ENCODE measurements around the gene NAV2. TPM values are rescaled to one million over a fixed set of nuclear protein-coding genes. Genes with fewer than 3 reads are reported as not detected.
A peak's percentile ranks its signal among the peaks of the same experiment; 100 is the strongest.

The NAV2 gene
- total RNA-seq, 2 donors from 2014 or later: 0.37 to 0.58 TPM

DNA sequence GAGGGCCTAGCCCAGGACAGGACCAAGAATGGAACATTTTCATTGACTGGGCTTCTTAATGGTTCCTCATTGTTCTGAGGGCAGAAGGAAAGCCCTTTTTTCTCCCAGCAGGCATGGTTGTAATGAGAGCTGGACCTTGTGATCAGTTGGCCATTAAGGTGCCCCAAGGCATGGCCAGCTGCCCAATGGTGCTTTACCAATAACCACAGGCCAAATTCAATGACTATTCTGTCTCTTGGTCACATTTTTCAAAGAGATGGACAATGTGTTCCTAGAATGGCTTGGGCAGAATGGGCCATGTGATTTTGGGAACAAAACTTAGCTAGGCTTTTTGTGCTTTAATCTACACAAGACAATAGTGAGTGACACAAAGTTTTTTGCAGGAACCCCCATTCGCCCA, 7.3 kb downstream of the NAV2 start:
- Mint-ChIP-seq H3K4me1 (peaks cover 20% of the 10 kb centered on the region), H3K9me3 (no peaks in the 10 kb centered on the region), H3K27ac (no peak overlapping the region), H3K36me3 (ENCODE audit: low read depth) (no peaks in the 10 kb centered on the region), H3K4me3 (no peak overlapping the region), H3K27me3 (peaks cover 7% of the 10 kb centered on the region)
- no peak for ATAC-seq (replicated peaks)

DNA sequence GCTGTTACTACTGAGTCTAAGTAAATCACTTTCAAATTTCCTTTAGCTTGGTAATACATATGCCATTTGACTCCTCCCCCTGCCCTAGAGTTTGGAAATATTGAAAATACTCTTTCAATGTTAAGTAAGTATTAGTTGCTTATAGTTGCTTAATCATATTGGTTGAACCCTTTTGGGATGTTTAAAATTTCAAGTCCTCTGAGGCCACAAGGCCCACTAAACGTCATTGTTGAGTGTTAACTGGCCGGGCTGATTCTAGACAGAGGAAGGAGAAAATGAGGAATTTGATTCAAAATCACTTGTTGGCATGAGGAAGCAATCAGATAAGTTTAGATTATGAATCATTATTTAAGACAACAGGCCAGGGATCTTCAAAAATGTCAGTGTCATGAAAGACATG, 8.5 kb downstream of the NAV2 start:
- Mint-ChIP-seq H3K4me1 (peaks cover 20% of the 10 kb centered on the region), H3K9me3 (no peaks in the 10 kb centered on the region), H3K4me3 (no peak overlapping the region), H3K27me3 (no peaks in the 10 kb centered on the region), H3K36me3 (ENCODE audit: low read depth) (no peaks in the 10 kb centered on the region), H3K27ac (no peak overlapping the region)
- ATAC-seq (replicated peaks): no peak

DNA sequence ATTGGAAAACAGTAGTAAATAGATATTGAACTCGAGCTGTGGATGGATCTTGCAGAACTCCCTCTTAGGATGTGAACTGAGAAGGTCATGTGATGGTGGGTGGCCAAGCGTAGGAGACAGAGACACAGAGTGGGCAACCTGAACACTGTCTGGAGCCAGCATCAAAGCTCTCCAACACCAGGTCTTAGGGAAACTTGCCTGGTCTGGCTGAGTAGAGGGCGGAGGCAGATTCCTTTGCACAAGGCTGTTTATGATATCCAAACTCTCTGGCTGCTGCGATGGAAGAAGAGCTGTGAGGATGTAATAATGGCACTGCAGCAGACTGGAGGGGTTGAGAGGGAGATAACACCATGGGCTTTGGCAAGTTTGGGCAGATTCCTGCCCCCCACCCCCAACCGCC, 10.1 kb downstream of the NAV2 start:
- H3K27me3 Mint-ChIP-seq: no peaks in the 10 kb centered on the region
- H3K36me3 Mint-ChIP-seq (ENCODE audit: low read depth): no peaks in the 10 kb centered on the region
- no peak overlapping the region for H3K27ac Mint-ChIP-seq
- ATAC-seq (replicated peaks): no peak
- H3K4me3 Mint-ChIP-seq: no peak overlapping the region
- H3K4me1 Mint-ChIP-seq: peaks cover 20% of the 10 kb centered on the region
- no peaks in the 10 kb centered on the region for H3K9me3 Mint-ChIP-seq

GRCh38 chr11:19723572-19724342, 11.1 kb downstream of the NAV2 start:
- Mint-ChIP-seq H3K4me1 (peaks cover 20% of the 10 kb centered on the region), H3K9me3 (no peaks in the 10 kb centered on the region), H3K36me3 (ENCODE audit: low read depth) (no peaks in the 10 kb centered on the region), H3K4me3 (peak overlapping the region; percentile 62), H3K27ac (peak overlapping the region; percentile 80), H3K27me3 (no peaks in the 10 kb centered on the region)
- ATAC-seq (replicated peaks): peak; percentile 96

DNA sequence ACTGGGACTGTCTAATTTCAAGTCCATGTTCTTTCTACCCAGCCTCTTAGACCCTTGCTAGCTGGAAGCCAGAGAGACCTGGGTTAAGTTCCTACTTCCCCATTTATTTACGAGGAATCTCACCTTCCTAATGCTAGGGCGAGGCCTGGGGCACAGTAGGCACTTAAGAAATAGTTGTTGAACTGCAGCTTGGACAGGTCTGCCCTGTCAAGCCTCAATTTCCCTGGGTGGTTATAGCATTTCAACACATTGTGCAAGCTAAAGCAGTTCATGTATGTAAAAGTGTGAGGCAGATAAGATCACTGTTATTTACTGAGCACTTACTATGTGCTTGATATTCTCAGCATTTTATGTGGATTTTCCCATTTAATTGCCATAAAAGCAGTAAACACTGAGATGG, 12.1 kb downstream of the NAV2 start:
- ATAC-seq (replicated peaks): no peak
- Mint-ChIP-seq H3K36me3 (ENCODE audit: low read depth) (no peaks in the 10 kb centered on the region), H3K9me3 (no peaks in the 10 kb centered on the region), H3K27me3 (no peaks in the 10 kb centered on the region), H3K4me3 (no peak overlapping the region), H3K27ac (no peak overlapping the region), H3K4me1 (peaks cover 20% of the 10 kb centered on the region)

DNA sequence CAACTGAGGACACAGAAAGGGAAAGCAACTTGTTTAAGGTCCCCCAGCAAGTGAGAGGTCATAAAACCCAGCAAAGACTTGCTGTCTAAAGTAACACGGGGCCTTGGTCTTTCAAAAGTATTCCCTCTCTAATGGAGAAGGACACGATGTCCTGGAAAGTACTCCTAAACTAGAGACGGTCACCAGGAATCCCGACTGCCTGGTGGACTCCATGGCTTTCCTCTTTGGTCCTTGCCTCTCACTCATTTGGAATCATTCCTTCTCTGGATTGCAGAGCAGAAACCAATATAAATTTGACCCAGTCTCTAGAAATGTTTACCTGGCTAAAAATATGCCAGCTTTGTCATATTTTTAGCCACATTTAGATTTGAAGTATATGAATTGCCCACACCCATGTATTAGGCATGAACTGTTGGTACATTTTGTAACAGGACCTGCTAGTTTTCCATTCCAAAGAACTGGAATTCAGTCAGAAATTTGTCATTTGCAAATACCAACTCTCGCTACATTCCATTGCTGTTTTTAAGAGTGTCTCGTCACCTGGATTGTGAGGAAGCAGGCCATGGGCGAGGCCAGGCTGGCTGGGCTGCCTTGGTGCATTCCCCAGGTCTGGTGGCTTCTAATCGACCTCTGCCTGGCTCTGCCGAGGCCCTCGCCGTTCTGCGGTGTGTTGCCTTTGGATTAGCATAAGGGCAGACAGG, 12.9 kb downstream of the NAV2 start:
- H3K27ac Mint-ChIP-seq: no peak overlapping the region
- no peaks in the 10 kb centered on the region for H3K27me3 Mint-ChIP-seq
- no peak for ATAC-seq (replicated peaks)
- no peaks in the 10 kb centered on the region for H3K9me3 Mint-ChIP-seq
- H3K4me1 Mint-ChIP-seq: peaks cover 20% of the 10 kb centered on the region
- no peaks in the 10 kb centered on the region for H3K36me3 Mint-ChIP-seq (ENCODE audit: low read depth)
- H3K4me3 Mint-ChIP-seq: no peak overlapping the region

GRCh38 chr11:19727246-19727645, 14.6 kb downstream of the NAV2 start:
- Mint-ChIP-seq H3K4me1 (peaks cover 19% of the 10 kb centered on the region), H3K27me3 (no peaks in the 10 kb centered on the region), H3K9me3 (no peaks in the 10 kb centered on the region), H3K4me3 (no peak overlapping the region), H3K36me3 (ENCODE audit: low read depth) (no peaks in the 10 kb centered on the region), H3K27ac (no peak overlapping the region)
- no peak for ATAC-seq (replicated peaks)

DNA sequence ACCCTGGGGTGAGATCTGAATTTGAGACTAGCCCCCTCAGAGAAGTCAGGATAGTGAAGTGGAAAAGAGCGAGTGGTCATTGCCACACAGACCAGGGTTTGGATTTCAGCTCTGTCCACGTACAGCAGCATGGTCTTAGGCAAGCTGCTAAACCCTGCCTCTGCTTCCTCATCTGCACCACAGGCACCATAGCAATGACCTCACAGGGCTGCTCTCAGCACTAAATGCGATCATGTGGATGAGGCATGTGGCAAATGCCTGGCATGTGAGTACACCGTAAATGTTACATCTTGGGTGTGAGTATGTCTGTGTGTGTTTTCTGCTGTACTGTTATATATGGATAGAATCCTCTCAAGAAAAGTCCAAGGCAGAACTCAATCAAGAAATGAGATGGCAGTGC, 15.8 kb downstream of the NAV2 start:
- Mint-ChIP-seq H3K27me3 (no peaks in the 10 kb centered on the region), H3K4me3 (no peak overlapping the region), H3K4me1 (peaks cover 9% of the 10 kb centered on the region), H3K9me3 (no peaks in the 10 kb centered on the region), H3K36me3 (ENCODE audit: low read depth) (no peaks in the 10 kb centered on the region), H3K27ac (no peak overlapping the region)
- no peak for ATAC-seq (replicated peaks)

- H3K36me3 Mint-ChIP-seq (ENCODE audit: low read depth): no peaks in the 10 kb centered on the region
- H3K27ac Mint-ChIP-seq: no peak overlapping the region
- ATAC-seq (replicated peaks): no peak
- H3K27me3 Mint-ChIP-seq: no peaks in the 10 kb centered on the region
- H3K4me1 Mint-ChIP-seq: peaks cover 2% of the 10 kb centered on the region
- no peak overlapping the region for H3K4me3 Mint-ChIP-seq
- no peaks in the 10 kb centered on the region for H3K9me3 Mint-ChIP-seq
These were observed 16.5 kb downstream of the NAV2 start for GRCh38 chr11:19729141-19729540.

DNA sequence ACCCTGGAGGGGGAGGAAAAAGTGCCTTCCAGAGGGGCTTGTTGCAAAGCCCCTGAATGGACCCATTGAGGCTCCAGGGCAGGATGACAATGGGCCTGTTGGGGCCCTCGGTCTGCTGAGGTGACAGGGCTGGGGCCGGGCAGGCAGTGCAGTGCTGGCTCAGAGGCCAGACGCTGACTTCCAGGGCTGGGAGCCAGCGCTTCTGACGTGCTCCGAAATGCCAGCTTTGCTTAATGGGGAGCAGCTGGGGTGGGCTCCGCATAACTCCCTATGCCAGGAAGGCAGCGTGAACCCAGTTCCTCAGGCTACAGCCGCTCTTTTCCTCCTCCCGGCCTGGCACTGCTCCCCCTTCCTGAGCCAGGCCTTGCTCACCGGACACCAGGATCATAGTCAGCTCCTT, 17.7 kb downstream of the NAV2 start:
- H3K27ac Mint-ChIP-seq: no peak overlapping the region
- no peak for ATAC-seq (replicated peaks)
- no peaks in the 10 kb centered on the region for H3K4me1 Mint-ChIP-seq
- H3K36me3 Mint-ChIP-seq (ENCODE audit: low read depth): no peaks in the 10 kb centered on the region
- H3K9me3 Mint-ChIP-seq: no peaks in the 10 kb centered on the region
- H3K27me3 Mint-ChIP-seq: no peaks in the 10 kb centered on the region
- no peak overlapping the region for H3K4me3 Mint-ChIP-seq

DNA sequence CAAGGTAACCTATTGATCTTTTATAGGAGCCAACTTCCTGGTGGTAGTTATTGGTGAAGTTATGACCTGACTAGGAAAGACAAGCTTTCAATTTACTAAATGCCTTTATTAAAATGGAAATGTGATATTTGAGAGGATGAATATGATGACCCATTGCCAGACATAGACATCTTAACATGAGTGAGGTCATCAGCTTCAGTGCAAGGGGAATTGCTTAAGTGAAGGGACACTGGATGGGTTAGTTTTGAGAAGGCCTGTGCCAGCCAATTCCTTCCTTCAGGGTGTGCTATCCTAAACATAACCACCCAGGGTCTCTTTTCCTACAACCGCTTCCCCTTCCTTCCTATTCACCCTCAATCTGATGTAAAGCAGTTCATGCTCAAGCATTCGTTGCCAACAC, 21.5 kb downstream of the NAV2 start:
- H3K4me3 Mint-ChIP-seq: no peak overlapping the region
- no peaks in the 10 kb centered on the region for H3K9me3 Mint-ChIP-seq
- no peak overlapping the region for H3K27ac Mint-ChIP-seq
- H3K36me3 Mint-ChIP-seq (ENCODE audit: low read depth): no peaks in the 10 kb centered on the region
- no peaks in the 10 kb centered on the region for H3K4me1 Mint-ChIP-seq
- no peak for ATAC-seq (replicated peaks)
- no peaks in the 10 kb centered on the region for H3K27me3 Mint-ChIP-seq

DNA sequence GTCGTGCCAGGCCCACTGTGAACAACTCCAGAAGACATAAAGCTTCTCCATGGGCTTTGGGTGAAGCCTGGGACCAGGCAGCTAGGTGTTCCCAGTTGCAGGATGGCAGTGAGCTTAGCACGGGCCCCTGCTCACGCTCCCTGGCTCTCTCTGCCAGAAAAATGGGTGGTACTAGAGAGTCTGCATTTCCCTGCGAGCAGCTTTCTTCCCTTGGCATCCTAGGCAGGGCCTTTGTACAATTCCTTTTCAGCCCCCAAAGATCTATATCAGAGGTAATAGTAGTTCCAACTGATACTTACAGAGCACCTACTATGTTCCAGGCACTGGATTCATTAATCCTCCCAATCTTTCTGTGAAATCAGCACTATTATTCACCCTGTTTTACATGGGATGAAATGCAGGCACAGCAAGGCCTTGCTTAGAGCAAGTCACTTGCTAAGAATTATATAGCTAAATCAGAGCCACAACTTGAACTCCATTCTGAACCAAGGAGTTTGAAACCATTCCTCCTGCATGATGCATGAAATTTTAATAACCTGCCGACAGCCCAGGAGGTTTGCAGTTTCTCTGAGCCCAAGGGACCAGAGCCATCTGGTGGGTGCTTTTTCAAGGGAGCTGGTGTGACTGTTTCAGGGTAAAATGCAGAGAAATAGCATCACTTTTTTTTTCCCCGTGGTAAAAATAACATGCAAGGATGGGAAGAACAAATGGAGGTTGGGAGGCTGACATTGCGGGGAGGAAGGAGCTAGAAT, 22.7 kb downstream of the NAV2 start:
- ATAC-seq (replicated peaks): no peak
- H3K36me3 Mint-ChIP-seq (ENCODE audit: low read depth): no peaks in the 10 kb centered on the region
- no peaks in the 10 kb centered on the region for H3K4me1 Mint-ChIP-seq
- no peaks in the 10 kb centered on the region for H3K9me3 Mint-ChIP-seq
- no peak overlapping the region for H3K27ac Mint-ChIP-seq
- no peak overlapping the region for H3K4me3 Mint-ChIP-seq
- no peaks in the 10 kb centered on the region for H3K27me3 Mint-ChIP-seq

DNA sequence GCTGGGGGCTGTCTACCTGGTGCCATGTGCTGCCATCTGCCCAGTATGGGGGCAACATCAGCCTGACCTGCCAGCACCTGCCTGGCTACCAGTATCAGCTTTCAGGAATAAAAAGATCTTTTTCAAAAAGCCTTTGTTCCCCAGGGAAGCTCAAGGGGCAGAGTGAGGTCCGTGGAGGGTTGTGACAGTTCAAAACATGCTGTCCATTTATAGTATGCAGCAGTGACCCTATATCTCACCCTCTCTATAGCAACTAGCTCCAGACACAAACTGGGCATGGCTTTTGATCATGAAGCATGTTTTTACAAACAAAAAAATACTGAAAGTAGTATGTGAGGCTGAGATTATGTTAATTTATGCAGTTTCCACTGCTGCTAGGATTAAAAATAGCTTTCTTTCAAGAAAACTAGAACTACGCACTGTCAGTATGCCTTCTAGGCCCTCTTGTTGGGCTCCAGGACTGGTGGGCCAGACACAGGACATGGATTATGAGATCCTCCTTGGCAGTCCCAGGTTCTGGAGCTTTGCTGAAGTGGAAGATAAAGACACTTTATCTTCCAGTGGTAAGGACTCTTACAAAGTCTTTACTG, 23.4 kb downstream of the NAV2 start:
- Mint-ChIP-seq H3K36me3 (ENCODE audit: low read depth) (no peaks in the 10 kb centered on the region), H3K27me3 (no peaks in the 10 kb centered on the region), H3K9me3 (no peaks in the 10 kb centered on the region), H3K4me1 (no peaks in the 10 kb centered on the region), H3K4me3 (no peak overlapping the region), H3K27ac (no peak overlapping the region)
- no peak for ATAC-seq (replicated peaks)

GRCh38 chr11:19736831-19737230, 24.2 kb downstream of the NAV2 start:
- Mint-ChIP-seq H3K27me3 (no peaks in the 10 kb centered on the region), H3K4me3 (no peak overlapping the region), H3K9me3 (no peaks in the 10 kb centered on the region), H3K36me3 (ENCODE audit: low read depth) (no peaks in the 10 kb centered on the region), H3K4me1 (no peaks in the 10 kb centered on the region), H3K27ac (no peak overlapping the region)
- ATAC-seq (replicated peaks): no peak
